ENCODE measurements around the gene ARL14EP.

GRCh38 chr11:30317030-30317429 lies 5.9 kb upstream of the ARL14EP start:
- TF ChIP-seq CTCF (IDR thresholded peaks at IDR 0.05), result no peak
- TF ChIP-seq EZH2phosphoT487 (IDR thresholded peaks at IDR 0.05), result no peak
- TF ChIP-seq EZH2 (IDR thresholded peaks at IDR 0.05), result no peak

Data from neural progenitor cell (in vitro differentiated cells).